LoVo (cell line): ENCODE results near the gene LRRC4.
A peak's percentile ranks its signal among the peaks of the same experiment; 100 is the strongest.

ENCODE experiments used
- DNase-seq: peaks from one replicate; pipeline ENCODE4 v3.0.0-alpha.2; 2016; ENCODE audit warnings: low spot score

LRRC4 gene

GRCh38 chr7:128059143-128059988 lies 28.1 kb upstream of the LRRC4 start:
- no peak for DNase-seq

- no peak for DNase-seq
Measured at GRCh38 chr7:128057909-128058308, 26.7 kb upstream of the LRRC4 start.

GRCh38 chr7:128056901-128057300 lies 25.7 kb upstream of the LRRC4 start:
- DNase-seq: no peak

GRCh38 chr7:128055637-128056036 lies 24.4 kb upstream of the LRRC4 start:
- no peak for DNase-seq

GRCh38 chr7:128054511-128054910 lies 23.3 kb upstream of the LRRC4 start:
- no peak for DNase-seq

GRCh38 chr7:128053991-128054390 lies 22.8 kb upstream of the LRRC4 start:
- DNase-seq: no peak

GRCh38 chr7:128053023-128053422 lies 21.8 kb upstream of the LRRC4 start:
- DNase-seq: peak; percentile 33

GRCh38 chr7:128052404-128052803 lies 21.2 kb upstream of the LRRC4 start:
- no peak for DNase-seq

- DNase-seq: no peak
Measured at GRCh38 chr7:128045766-128046165, 14.5 kb upstream of the LRRC4 start.

GRCh38 chr7:128045158-128045557 lies 13.9 kb upstream of the LRRC4 start:
- DNase-seq: no peak

- no peak for DNase-seq
Measured at GRCh38 chr7:128044064-128044463, 12.8 kb upstream of the LRRC4 start.

- DNase-seq: no peak
Measured at GRCh38 chr7:128042012-128042411, 10.8 kb upstream of the LRRC4 start.

- DNase-seq: peak; percentile 13
Measured at GRCh38 chr7:128041203-128041602, 10.0 kb upstream of the LRRC4 start.

- no peak for DNase-seq
Measured at GRCh38 chr7:128040205-128040604, 9.0 kb upstream of the LRRC4 start.

- no peak for DNase-seq
Measured at GRCh38 chr7:128039544-128039953, 8.3 kb upstream of the LRRC4 start.

GRCh38 chr7:128037880-128038619 lies 6.8 kb upstream of the LRRC4 start:
- DNase-seq: no peak

GRCh38 chr7:128037081-128037480 lies 5.8 kb upstream of the LRRC4 start:
- no peak for DNase-seq

GRCh38 chr7:128036226-128036940 lies 5.1 kb upstream of the LRRC4 start:
- no peak for DNase-seq

- no peak for DNase-seq
Measured at GRCh38 chr7:128035712-128036111, 4.5 kb upstream of the LRRC4 start.

GRCh38 chr7:128034825-128035224 lies 3.6 kb upstream of the LRRC4 start:
- DNase-seq: no peak

GRCh38 chr7:128033246-128033645 lies 2.0 kb upstream of the LRRC4 start:
- no peak for DNase-seq

- DNase-seq: no peak
Measured at GRCh38 chr7:128032605-128033235, 1.5 kb upstream of the LRRC4 start.
